ENCODE measurements around the gene CBX4. TPM values are rescaled to one million over a fixed set of nuclear protein-coding genes. Genes with fewer than 3 reads are reported as not detected.

The CBX4 gene
- polyA plus RNA-seq, 1 of the 3 experiments (the other 2 are of a cell fraction) = 21.9 TPM

DNA sequence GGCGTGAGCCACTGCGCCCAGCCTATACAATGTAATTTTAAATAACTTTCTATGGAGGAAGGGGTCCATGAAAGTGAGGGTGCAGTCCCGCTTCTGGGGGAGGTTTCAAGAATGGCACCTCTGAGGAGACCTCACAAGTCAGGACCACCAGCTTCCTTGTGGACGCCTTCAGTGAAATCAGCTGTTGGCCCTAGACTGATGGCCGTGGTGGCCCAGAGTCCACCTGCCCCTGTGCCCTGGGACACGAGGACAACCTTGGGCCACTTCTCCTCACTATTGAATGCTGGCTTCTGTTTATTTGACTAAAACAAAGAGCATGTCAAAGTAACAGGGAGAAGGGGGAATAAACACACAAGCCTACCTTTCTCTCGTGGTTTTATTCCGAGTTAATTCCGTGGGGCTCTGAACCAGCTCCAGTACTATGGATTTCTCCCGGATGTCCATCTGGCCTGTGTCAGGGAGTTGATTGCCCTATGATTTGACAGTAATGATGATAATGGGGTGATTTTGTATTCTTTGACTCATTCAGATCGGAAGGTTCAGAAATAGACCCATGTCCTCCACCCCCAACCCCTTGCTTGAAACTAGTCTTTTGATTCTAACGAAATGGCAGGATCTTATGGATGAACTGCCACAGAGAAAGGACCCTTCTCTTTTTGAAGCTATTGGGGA is 8.6 kb upstream of the CBX4 start:
- CTCF ChIA-PET = interaction anchor here (0.7 to 13.1 kb wide), 13 partner anchors 7 to 144 kb away, joined by 3 to 274 read pairs (median 14); partner anchors contain the start of gene CBX4
- H3K27me3 ChIP-seq (ENCODE audit: insufficient read depth) = peaks cover 7% of the 10 kb centered on the region
- WGBS (ENCODE audit: low lambda C conversion rate) = 50% methylated on average over 12 of the region's 12 CpGs
- H3K9me2 ChIP-seq = no peaks in the 10 kb centered on the region
- no peak overlapping the region for H3K9ac ChIP-seq
- DNase-seq = peak; percentile 76
- H3K79me2 ChIP-seq (ENCODE audit: insufficient read depth) = no peaks in the 10 kb centered on the region
- no peak overlapping the region for H3K4me2 ChIP-seq
- peaks cover 12% of the 10 kb centered on the region for H3F3A ChIP-seq (replicated peaks; ENCODE audit: insufficient read depth)
- H4K20me1 ChIP-seq (ENCODE audit: insufficient read depth) = no peaks in the 10 kb centered on the region
- peak; percentile 58; the same call in 1 of the 2 replicates for TF ChIP-seq RCOR1 (IDR thresholded peaks at IDR 0.05; ENCODE audit: low read length)
- TF ChIP-seq USF1 (IDR thresholded peaks at IDR 0.05; ENCODE audit: borderline replicate concordance, low read depth) = no peak
- TF ChIP-seq TCF12 (IDR thresholded peaks at IDR 0.05) = peak; percentile 17; the same call in 1 of the 2 replicates
- TF ChIP-seq FOXJ3 (CRISPR knock-in tag; IDR thresholded peaks at IDR 0.05) = peak; percentile 95
- TF ChIP-seq FOXM1 (IDR thresholded peaks at IDR 0.05; ENCODE audit: low read depth) = no peak
- TF ChIP-seq, protein P1, sequence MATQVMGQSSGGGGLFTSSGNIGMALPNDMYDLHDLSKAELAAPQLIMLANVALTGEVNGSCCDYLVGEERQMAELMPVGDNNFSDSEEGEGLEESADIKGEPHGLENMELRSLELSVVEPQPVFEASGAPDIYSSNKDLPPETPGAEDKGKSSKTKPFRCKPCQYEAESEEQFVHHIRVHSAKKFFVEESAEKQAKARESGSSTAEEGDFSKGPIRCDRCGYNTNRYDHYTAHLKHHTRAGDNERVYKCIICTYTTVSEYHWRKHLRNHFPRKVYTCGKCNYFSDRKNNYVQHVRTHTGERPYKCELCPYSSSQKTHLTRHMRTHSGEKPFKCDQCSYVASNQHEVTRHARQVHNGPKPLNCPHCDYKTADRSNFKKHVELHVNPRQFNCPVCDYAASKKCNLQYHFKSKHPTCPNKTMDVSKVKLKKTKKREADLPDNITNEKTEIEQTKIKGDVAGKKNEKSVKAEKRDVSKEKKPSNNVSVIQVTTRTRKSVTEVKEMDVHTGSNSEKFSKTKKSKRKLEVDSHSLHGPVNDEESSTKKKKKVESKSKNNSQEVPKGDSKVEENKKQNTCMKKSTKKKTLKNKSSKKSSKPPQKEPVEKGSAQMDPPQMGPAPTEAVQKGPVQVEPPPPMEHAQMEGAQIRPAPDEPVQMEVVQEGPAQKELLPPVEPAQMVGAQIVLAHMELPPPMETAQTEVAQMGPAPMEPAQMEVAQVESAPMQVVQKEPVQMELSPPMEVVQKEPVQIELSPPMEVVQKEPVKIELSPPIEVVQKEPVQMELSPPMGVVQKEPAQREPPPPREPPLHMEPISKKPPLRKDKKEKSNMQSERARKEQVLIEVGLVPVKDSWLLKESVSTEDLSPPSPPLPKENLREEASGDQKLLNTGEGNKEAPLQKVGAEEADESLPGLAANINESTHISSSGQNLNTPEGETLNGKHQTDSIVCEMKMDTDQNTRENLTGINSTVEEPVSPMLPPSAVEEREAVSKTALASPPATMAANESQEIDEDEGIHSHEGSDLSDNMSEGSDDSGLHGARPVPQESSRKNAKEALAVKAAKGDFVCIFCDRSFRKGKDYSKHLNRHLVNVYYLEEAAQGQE (IDR thresholded peaks at IDR 0.05; ENCODE audit: low read depth, low read length) = no peak
- no peak for TF ChIP-seq TAF1 (IDR thresholded peaks at IDR 0.05; ENCODE audit: borderline replicate concordance, low read depth, low read length)
- TF ChIP-seq, protein P2, sequence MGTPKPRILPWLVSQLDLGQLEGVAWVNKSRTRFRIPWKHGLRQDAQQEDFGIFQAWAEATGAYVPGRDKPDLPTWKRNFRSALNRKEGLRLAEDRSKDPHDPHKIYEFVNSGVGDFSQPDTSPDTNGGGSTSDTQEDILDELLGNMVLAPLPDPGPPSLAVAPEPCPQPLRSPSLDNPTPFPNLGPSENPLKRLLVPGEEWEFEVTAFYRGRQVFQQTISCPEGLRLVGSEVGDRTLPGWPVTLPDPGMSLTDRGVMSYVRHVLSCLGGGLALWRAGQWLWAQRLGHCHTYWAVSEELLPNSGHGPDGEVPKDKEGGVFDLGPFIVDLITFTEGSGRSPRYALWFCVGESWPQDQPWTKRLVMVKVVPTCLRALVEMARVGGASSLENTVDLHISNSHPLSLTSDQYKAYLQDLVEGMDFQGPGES (IDR thresholded peaks at IDR 0.05; ENCODE audit: low read depth, low read length) = no peak
- TF ChIP-seq CTCF (IDR thresholded peaks at IDR 0.05) = no peak
- TF ChIP-seq RAD21 (IDR thresholded peaks at IDR 0.05; ENCODE audit: low read length) = no peak; the same call in 1 of the 2 replicates
- TF ChIP-seq GATA2 (CRISPR knock-in tag; IDR thresholded peaks at IDR 0.05) = peak; percentile 66
- TF ChIP-seq CHD2 (IDR thresholded peaks at IDR 0.05; ENCODE audit: low read length, partially characterized antibody) = peak; percentile 19
- no peak for TF ChIP-seq SMC3 (IDR thresholded peaks at IDR 0.05; ENCODE audit: low read depth, low read length)
- TF ChIP-seq TEAD4 (IDR thresholded peaks at IDR 0.05; ENCODE audit: borderline replicate concordance, insufficient read depth) = no peak
- H3K4me3 ChIP-seq (ENCODE audit: low read depth in 2 of 2, low read length in 1 of 2) = no peak overlapping the region
- POLR2A ChIA-PET = no interaction called here
- H3K36me3 ChIP-seq (replicated peaks in 1 of 2; ENCODE audit: control insufficient read depth in 1 of 2, insufficient read depth in 2 of 2, low read length in 1 of 2) = no peaks in the 10 kb centered on the region
- H2AFZ ChIP-seq (ENCODE audit: low read depth) = no peak overlapping the region
- no peaks in the 10 kb centered on the region for H3K9me3 ChIP-seq
- H3K27ac ChIP-seq (ENCODE audit: low read depth in 2 of 2, low read length in 1 of 2) = no peak overlapping the region
- peaks cover 7 to 38% of the 10 kb centered on the region in 2 experiments; a peak in 1 of 4 replicates for H3K4me1 ChIP-seq (ENCODE audit: control insufficient read depth in 1 of 2, insufficient read depth in 2 of 2, low read depth in 1 of 2, low read length in 1 of 2)

Data from SK-N-SH (cell line).